ENCODE data around the gene LRCH3. TPM values are rescaled to one million over a fixed set of nuclear protein-coding genes. Genes with fewer than 3 reads are reported as not detected.

LRCH3 gene
- total and polyA plus RNA-seq, 9 of the 15 experiments (the other 6 are each of a cell fraction or from before 2014, with no cell fraction given) = 4.6 to 75.3 (median 30.3) TPM

DNA sequence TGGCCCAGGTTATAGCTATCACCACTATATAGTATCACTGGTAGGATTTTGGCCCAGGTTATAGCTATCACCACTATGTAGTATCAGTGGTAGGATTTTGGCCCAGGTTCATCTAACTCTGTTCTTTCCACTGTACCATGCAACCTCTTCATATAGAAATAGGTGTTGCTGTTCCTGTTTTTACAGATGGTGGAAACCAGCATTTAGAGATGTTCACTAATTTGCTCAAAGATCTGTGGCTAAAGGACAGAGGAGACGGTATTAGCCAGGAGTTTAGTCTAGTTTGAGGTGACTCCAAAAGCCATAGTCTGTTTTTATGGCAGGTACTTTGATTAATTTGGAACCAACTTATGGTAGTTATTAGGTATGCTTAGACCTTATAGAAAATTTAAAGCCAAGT is 3.1 kb downstream of the LRCH3 start:
- ChIA-PET CTCF (ENCODE audit: low intra/inter-chr PET ratio) (no interaction called here), POLR2A (interaction anchor here (0.9 to 1.2 kb wide), 2 partner anchors 9 to 27 kb away, joined by 3 read pairs; no protein-coding TSS in a partner anchor)
- FAIRE-seq (no peak), ATAC-seq (no peak), DNase-seq (ENCODE audit: extremely low read depth in 1 of 4, low spot score in 3 of 4) (no peak)
- no peak overlapping the region for H3K27ac ChIP-seq (ENCODE audit: extremely low read depth, low read depth, low read length)
- no peaks in the 10 kb centered on the region for H3K9me1 ChIP-seq (ENCODE audit: control insufficient read depth, insufficient read depth, low read length)
- intact Hi-C loops (cut with micrococcal nuclease) = no loop called here
- BruUV-seq (replicated peaks) = no TSS peak
- no peak overlapping the region for H2AFZ ChIP-seq (ENCODE audit: low read depth, low read length)
- H4K20me1 ChIP-seq (replicated peaks; ENCODE audit: control insufficient read depth, insufficient read depth, low read length) = peaks cover 5% of the 10 kb centered on the region; the same call in 1 of the 2 replicates
- no peak overlapping the region for H3K9ac ChIP-seq (ENCODE audit: insufficient read depth in 1 of 2, low read depth in 2 of 2, low read length in 2 of 2)
- no peaks in the 10 kb centered on the region for H3K27me3 ChIP-seq (ENCODE audit: control insufficient read depth in 2 of 2, insufficient read depth in 2 of 2, low read length in 2 of 2)
- H3K9me3 ChIP-seq (replicated peaks; ENCODE audit: control insufficient read depth, insufficient read depth, low read depth, low read length) = no peaks in the 10 kb centered on the region
- no peak overlapping the region for H3K4me3 ChIP-seq
- in situ Hi-C loops (cut with MboI) = no loop called here
- H3K4me2 ChIP-seq (ENCODE audit: insufficient read depth, low read length) = no peak overlapping the region
- H3K36me3 ChIP-seq (ENCODE audit: control insufficient read depth, insufficient read depth, low read length) = no peaks in the 10 kb centered on the region
- 87% methylated on average over 1 of the region's 1 CpG for WGBS (ENCODE audit: insufficient coverage, low coverage, missing lambda C conversion rate)
- peaks cover 78% of the 10 kb centered on the region for H3K79me2 ChIP-seq (ENCODE audit: control insufficient read depth, insufficient read depth, low read length)
- peaks cover 18% of the 10 kb centered on the region in 2 experiments; a peak in 4 of 5 replicates for H3K4me1 ChIP-seq (replicated peaks in 1 of 2; ENCODE audit: control insufficient read depth in 2 of 2, insufficient read depth in 2 of 2, low read length in 2 of 2)
- TF ChIP-seq NFIX (CRISPR knock-in tag; IDR thresholded peaks at IDR 0.05; ENCODE audit: low read depth) (no peak), SPI1 (IDR thresholded peaks at IDR 0.05; ENCODE audit: borderline replicate concordance, low read depth, low read length) (no peak), BMI1 (IDR thresholded peaks at IDR 0.05; ENCODE audit: low read length) (no peak), KDM5B (IDR thresholded peaks at IDR 0.05; ENCODE audit: insufficient replicate concordance, low read depth, low read length) (no peak), CTBP1 (IDR thresholded peaks at IDR 0.05; ENCODE audit: borderline replicate concordance) (no peak), YY1 (IDR thresholded peaks at IDR 0.05; ENCODE audit: borderline replicate concordance in 1 of 3, control insufficient read depth in 1 of 3, extremely low read depth in 1 of 3, insufficient read depth in 3 of 3, insufficient read length in 1 of 3, insufficient replicate concordance in 2 of 3, low read depth in 1 of 3, low read length in 2 of 3) (no peak), MTA2 (IDR thresholded peaks at IDR 0.05; ENCODE audit: low read depth) (no peak), ZNF444 (CRISPR knock-in tag; IDR thresholded peaks at IDR 0.05) (no peak)
- TF ChIP-seq, protein P1, sequence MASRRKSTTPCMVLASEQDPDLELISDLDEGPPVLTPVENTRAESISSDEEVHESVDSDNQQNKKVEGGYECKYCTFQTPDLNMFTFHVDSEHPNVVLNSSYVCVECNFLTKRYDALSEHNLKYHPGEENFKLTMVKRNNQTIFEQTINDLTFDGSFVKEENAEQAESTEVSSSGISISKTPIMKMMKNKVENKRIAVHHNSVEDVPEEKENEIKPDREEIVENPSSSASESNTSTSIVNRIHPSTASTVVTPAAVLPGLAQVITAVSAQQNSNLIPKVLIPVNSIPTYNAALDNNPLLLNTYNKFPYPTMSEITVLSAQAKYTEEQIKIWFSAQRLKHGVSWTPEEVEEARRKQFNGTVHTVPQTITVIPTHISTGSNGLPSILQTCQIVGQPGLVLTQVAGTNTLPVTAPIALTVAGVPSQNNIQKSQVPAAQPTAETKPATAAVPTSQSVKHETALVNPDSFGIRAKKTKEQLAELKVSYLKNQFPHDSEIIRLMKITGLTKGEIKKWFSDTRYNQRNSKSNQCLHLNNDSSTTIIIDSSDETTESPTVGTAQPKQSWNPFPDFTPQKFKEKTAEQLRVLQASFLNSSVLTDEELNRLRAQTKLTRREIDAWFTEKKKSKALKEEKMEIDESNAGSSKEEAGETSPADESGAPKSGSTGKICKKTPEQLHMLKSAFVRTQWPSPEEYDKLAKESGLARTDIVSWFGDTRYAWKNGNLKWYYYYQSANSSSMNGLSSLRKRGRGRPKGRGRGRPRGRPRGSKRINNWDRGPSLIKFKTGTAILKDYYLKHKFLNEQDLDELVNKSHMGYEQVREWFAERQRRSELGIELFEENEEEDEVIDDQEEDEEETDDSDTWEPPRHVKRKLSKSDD (conservative IDR thresholded peaks at IDR 0.05; ENCODE audit: low read length) = no peak
- TF ChIP-seq, protein P2, sequence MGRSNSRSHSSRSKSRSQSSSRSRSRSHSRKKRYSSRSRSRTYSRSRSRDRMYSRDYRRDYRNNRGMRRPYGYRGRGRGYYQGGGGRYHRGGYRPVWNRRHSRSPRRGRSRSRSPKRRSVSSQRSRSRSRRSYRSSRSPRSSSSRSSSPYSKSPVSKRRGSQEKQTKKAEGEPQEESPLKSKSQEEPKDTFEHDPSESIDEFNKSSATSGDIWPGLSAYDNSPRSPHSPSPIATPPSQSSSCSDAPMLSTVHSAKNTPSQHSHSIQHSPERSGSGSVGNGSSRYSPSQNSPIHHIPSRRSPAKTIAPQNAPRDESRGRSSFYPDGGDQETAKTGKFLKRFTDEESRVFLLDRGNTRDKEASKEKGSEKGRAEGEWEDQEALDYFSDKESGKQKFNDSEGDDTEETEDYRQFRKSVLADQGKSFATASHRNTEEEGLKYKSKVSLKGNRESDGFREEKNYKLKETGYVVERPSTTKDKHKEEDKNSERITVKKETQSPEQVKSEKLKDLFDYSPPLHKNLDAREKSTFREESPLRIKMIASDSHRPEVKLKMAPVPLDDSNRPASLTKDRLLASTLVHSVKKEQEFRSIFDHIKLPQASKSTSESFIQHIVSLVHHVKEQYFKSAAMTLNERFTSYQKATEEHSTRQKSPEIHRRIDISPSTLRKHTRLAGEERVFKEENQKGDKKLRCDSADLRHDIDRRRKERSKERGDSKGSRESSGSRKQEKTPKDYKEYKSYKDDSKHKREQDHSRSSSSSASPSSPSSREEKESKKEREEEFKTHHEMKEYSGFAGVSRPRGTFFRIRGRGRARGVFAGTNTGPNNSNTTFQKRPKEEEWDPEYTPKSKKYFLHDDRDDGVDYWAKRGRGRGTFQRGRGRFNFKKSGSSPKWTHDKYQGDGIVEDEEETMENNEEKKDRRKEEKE (IDR thresholded peaks at IDR 0.05; ENCODE audit: borderline replicate concordance in 1 of 2, control insufficient read depth in 1 of 2, low read depth in 2 of 2, low read length in 1 of 2) = no peak
- TF ChIP-seq, protein P3, sequence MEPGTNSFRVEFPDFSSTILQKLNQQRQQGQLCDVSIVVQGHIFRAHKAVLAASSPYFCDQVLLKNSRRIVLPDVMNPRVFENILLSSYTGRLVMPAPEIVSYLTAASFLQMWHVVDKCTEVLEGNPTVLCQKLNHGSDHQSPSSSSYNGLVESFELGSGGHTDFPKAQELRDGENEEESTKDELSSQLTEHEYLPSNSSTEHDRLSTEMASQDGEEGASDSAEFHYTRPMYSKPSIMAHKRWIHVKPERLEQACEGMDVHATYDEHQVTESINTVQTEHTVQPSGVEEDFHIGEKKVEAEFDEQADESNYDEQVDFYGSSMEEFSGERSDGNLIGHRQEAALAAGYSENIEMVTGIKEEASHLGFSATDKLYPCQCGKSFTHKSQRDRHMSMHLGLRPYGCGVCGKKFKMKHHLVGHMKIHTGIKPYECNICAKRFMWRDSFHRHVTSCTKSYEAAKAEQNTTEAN (CRISPR knock-in tag; IDR thresholded peaks at IDR 0.05) = no peak
